Right ventricle myocardium inferior (tissue), 1 donor: ENCODE results near the gene SYTL4. TPM values are rescaled to one million over a fixed set of nuclear protein-coding genes. Genes with fewer than 3 reads are reported as not detected.
A peak's percentile ranks its signal among the peaks of the same experiment; 100 is the strongest.

ENCODE experiments used
- ATAC-seq: fragments of 200-7000 bp; cut with Tn5 transposase; one replicate; pipeline ENCODE4 v1.9.1; 2020; ENCODE audit warnings: mild to moderate bottlenecking, moderate library complexity
- DNase-seq: peaks from one replicate; pipeline ENCODE4 v3.0.0; 2021; ENCODE audit errors: missing footprints
- intact Hi-C: fragments of 100-400 bp; cut with DNase I; formaldehyde crosslinking; loops from one replicate; pipeline ENCODE4 v1.11.0; 2022
- total RNA-seq: library from RNA; stranded (reverse); fragmentation: NEBNext Ultra II Directional; extraction: Animal tissue kit (Norgen Biotek cat#: 25700); gene quantifications from one replicate; pipeline ENCODE4 v1.2.1, GENCODE V29; 2021
- donor health status: DM: no; HTN: yes; CAD: no; lungs with severe emphysema.

SYTL4 gene
- total RNA-seq, 1 donor from 2014 or later = 2.2 TPM

DNA sequence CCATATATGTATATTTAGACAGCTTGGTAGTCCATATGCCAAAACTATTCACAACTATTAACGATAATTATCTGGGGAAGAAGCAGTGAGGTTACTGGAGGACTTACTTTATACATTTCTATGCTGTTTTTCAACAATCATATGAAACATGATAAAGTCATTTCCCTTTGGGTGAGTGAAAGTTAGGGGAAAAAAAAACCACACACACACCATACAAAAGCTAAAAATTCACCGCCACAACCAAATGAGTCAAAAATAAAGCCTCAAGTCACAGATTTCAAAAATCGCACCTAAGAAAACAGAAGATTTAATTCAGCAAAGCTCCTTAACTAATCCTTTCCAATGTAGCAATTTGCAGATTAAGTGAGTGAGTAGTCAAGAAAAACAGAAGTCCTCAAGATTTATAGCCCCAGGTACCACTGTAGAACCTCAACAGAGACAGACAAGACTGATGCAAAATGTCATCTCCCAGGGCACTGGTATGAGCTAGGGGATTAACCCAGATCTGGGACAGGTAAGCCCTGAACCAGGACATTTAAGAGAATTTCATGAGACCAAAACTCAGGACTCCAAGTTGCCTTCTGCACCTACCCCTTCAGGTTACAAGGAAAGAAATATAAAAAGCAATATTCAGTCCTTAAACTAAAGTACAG lies 35.1 kb downstream of the SYTL4 start:
- DNase-seq = no peak
- intact Hi-C loops = no loop called here
- ATAC-seq = no peak

DNA sequence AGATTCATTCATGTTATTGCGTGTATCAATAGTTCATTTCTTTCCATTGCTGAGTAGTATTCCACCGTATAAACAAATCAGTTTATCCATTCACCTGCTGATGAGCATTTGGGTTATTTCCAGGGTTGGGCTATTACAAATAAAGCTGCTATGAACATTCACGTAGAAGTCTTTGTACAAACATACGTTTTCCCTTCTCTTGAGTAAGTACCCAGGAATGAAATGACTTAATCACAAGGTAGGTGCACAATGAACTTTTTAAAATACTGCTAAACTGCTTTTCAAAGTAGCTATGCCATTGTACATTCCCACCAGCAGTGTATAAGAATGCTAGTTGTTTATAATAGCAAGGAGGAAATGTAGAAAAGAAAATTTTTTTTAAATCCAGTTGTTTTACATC lies 35.9 kb downstream of the SYTL4 start:
- ATAC-seq (no peak), DNase-seq (no peak)
- intact Hi-C loops = no loop called here

DNA sequence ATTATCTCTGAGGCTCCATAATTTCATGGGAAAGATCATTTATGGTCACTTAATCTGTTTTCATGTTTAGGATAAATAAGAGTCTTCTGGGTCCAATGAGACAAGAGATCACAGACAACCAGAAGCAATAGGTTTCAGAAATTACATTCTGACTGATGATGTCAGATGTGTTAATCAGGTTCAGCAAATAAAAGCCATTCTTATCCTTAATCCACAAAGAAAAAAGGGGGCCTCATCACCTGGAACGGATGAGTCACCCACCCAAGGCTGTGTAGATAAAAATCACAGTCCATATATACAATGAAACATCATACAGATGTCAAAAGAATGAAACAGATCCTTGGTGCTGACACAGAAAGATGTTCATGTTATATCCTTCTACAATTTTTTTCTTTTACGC lies 36.6 kb downstream of the SYTL4 start:
- intact Hi-C loops = no loop called here
- DNase-seq = no peak
- ATAC-seq = no peak

DNA sequence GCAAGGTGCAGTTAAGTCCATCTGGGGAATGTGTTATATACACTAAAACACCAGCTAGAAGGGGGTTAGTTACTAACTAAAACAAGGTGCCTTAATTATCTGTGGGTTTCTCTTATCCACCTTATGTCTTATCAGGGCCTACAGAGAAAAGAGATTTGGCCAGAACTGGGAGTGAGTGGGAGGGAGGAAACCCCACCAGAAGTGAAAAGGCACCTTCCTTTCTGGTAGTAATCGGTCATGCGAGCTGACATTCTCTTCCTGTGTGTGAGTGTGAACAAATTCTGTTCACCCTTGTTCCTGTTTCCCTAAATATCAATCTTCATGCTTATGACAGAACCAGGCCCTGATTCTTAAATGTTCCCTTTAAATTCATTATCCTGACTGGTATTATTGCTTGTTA lies 44.4 kb downstream of the SYTL4 start:
- intact Hi-C loops = loop anchor here (5.0 kb wide), 1 partner anchor 600 kb away; no protein-coding TSS in a partner anchor
- ATAC-seq (no peak), DNase-seq (no peak)

DNA sequence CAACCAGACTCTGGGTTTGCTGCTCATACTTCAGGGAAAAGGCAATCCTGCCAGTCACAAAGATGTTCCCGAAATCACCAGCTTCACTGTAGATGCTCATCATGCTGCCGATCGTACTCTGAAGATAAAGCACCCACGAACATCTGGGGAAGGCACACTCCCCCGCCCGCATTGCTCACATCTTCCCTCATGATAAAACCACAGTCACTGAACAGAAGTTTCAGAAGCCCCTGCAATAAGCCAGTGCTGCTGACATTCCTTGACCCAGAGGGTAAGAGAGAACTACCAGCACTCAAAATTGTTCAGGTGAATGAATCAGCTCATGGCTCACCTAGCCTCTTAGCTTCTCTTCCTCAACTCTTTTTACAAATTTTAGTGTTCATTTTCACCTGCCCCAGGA lies 44.8 kb downstream of the SYTL4 start:
- ATAC-seq (no peak), DNase-seq (no peak)
- intact Hi-C loops = loop anchor here (5.0 kb wide), 1 partner anchor 600 kb away; no protein-coding TSS in a partner anchor

DNA sequence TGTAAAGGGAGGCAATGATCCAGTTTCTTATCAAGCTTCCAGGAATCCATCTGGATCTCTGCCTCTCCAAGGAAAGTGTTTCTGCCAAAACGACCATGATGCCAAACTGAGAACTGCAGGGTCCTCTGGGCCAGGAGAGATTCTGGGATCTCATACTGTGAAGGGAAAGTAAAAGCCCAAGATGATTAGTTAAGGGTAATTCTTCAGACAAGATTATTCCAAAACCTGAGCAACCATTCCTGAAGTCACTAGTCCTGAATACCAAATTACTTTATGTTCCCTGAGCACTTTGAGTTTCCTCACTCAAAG lies 46.0 kb downstream of the SYTL4 start:
- intact Hi-C loops = loop anchor here (1.0 to 5.0 kb wide), 2 partner anchors 82 to 601 kb away; no protein-coding TSS in a partner anchor
- no peak for ATAC-seq
- DNase-seq = no peak

DNA sequence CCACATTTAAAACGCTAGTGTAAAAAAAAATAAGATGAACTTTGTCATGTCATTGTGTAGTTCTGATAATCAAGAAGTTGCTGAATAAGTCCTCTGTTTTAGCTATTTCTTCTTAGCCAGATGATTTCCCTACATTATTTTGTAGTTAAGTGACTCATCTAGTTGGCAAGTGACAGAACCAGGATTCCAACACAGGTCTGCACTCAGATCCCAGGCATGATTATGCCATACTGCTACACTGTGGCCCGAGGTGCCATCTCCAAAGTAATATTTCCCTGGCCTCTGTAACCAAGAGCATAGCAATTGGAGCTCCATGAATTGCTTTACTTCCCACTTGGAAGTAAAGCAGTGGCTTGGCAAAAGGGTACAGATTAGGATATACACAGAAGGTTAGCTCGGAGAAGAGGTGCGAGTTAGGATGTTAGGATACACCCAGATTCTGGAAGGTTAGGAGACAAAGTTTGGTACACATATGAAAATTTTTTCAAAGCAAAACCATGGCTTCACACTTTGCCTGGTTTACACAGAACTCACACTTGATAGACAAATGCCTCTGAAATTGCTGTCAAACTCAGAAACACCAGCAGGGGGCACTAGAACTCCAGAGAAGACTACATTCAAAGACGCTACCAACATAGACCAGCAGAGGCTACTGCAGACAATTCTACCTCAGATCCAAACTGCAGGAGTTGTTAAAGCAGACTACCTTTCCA lies 46.5 kb downstream of the SYTL4 start:
- intact Hi-C loops = loop anchor here (1.0 to 5.0 kb wide), 2 partner anchors 83 to 602 kb away; no protein-coding TSS in a partner anchor
- ATAC-seq (peak; percentile 64), DNase-seq (no peak)

DNA sequence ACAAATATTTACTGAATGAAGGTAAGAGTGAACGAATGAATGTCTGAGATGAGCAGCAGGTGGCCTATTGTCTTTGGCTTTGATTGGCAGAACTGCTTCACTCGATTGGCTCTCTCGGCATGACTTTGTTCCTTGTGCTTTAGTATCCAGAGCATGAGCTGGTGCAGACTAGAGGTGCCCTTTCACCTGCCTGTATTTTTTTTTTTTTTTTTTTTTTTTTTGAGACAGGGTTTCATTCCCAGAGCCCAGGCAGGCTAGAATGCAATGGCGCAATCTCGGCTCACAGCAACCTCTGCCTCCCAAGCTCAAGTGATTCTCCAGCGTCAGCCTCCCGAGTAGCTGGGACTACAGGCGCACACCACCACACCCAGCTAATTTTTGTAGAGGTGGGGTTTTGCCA lies 49.0 kb downstream of the SYTL4 start:
- no peak for ATAC-seq
- DNase-seq = no peak
- intact Hi-C loops = no loop called here

DNA sequence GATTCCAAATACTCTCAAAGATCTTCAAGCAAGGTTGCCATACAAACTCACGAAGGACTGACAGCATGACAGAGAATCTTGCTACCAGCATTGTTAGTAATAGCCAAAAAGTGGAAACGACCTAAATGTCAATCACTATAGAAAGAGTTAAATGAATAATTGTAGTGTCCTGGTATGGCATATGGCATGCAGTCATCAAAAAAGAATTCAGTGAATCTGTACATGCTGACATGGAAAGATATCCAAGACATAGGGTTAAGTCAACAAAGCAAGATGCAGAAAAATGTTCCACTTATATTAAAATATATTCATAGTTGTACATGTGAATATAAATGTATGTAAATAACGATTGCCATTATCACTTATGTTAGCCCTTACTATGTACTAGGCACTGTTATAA lies 50.3 kb downstream of the SYTL4 start:
- no peak for ATAC-seq
- intact Hi-C loops = no loop called here

DNA sequence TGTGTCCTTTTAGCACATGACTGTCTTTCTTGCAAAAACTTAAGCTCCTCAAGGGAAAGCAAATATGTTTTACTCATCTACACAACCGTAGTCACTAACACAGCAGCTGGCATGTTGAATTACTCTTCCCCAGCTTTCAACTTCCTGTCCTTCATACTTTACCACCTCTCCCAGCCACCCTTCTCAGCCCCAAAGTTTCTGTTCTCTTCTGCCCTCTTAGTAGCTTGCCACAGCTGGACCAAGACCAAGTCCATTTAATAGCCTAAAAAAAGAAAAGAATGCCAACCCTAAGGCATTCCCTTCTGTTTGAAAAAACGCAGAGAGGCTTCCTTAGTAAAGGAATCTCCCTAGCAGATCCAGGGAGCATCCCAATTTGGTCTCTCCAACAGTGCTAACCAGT lies 51.2 kb downstream of the SYTL4 start:
- intact Hi-C loops = no loop called here
- no peak for DNase-seq
- ATAC-seq = no peak

More for the DNA sequence above, 50.3 kb downstream of the SYTL4 start:
- no peak for DNase-seq

DNA sequence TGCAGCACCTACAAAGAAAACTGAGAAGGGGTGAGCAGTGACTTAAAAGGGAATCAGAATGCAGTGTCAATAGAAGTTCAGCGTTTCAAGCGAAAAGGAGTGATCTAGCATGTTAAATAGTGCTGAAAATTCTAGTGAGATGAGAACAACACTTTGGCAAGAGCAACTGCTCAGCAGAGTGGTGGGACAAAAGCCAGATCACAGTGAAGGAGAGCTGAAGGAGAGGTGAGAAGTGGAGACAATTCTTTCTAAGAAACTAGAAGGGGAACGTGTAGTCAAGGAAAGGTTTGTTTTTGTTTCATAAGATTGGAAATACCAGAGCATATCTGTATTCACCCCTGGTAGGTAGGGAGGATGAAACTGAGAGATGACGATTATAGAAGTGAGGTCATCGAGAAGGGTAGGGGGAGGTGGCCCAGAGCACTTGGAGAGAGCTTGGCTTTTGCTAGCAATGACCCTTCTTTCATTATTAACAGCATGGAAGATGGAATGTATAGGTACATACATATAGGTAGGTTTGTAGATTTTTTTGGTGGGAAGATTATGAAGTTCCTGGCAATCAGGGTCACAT lies 54.2 kb downstream of the SYTL4 start:
- DNase-seq (no peak), ATAC-seq (no peak)
- intact Hi-C loops = no loop called here

DNA sequence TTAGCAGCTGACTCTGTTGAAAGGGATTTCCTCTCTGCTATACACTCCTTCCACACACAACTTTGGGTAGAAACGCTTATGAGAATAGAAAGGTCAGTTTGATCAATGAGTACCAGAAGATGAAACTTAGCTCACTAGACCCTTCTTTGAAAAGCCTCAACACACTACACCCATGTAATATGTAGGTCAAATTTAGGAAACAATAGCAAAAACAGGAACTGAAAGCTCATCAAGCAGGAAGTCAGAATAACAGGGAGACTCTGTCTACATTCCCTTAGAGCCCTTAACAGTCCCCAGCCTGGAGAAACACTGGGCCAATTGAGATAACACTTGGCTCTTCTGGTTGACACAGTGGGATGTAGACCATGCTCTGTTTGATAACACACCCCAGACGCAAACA lies 57.2 kb downstream of the SYTL4 start:
- DNase-seq = no peak
- intact Hi-C loops = no loop called here
- ATAC-seq = peak; percentile 44

DNA sequence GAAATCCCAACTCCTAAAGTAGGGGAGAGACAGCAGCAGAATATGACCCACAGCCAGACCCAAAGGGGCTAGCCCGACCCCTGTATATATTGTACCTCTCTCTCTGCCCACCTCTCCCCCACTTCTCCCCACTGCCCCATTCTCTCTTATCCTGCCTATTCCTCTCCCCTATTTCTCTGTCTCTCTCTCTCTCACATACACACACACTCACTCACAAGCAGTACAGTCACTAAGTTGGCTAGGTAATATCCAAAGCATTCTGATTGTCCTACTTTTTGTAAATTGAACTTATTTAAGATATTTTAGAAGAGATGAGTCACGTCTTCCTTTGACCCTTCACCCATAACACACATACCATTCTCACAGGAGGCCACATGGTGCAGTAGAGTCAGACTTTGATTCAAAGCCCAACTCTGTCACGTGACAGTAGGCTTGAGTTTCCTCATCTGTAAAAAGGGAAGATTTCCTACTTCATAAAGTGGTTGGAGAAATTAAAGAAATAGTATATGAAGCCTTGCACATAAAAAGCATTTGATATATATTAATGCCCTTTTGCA lies 58.4 kb downstream of the SYTL4 start:
- ATAC-seq (no peak), DNase-seq (no peak)
- intact Hi-C loops = no loop called here

DNA sequence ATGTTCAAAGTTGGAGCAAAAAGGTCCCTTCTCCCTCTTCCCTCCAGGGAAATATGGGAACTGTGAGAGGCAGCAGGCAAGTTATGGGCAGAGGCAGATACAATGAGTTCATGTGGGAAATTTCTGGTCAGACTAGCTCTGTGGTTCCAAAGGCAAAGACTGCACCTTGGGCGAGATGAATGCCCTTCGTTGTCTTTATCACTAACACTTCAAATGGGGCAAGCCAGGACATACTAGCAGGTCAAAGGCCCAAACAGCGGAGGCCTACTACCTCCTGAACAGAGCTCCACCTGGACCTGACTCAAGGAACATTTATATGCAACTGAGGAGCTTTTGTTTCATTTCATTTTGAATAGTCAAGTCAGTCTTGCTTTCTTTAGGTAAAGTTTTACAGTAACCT lies 59.0 kb downstream of the SYTL4 start:
- intact Hi-C loops = no loop called here
- DNase-seq (no peak), ATAC-seq (no peak)

DNA sequence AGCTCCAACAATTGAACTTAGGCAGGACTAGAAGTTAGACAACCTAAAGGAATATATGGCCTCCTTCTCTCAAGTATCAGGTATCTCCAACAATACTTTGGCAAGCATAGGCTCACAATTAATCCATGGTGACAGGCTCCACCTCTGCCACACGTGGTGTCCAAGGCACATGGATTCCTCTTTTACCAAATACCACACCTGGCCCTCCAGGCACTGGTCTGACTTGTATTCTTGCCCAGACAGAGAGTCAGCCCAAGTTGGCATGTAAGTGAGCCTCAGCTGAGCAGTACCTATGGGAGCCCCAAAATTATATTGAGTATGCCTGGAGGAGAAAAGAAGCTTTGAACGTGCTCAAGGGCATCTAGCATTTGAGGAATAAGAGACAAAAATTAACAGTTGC lies 68.3 kb downstream of the SYTL4 start:
- intact Hi-C loops = no loop called here
- DNase-seq (no peak), ATAC-seq (no peak)

DNA sequence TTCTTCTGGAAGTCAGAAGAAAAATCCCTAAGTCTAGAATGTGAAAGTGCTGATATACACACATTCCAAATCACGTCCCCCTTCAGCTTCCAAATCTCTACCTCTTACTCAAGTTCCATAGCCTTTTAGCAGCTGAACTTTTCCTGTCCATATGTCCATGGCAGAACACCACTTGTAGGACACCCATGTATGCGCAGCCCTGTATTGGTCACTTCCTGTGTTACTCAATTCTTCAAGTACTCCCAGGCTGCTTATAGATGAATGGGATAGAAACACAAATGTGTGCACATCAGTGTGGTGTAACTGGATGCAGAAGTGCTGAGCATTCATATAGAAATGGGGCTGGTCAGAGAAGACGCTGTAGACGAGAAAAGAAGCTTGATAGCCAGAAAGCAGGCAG lies 69.1 kb downstream of the SYTL4 start:
- intact Hi-C loops = no loop called here
- ATAC-seq = no peak
- DNase-seq = no peak

DNA sequence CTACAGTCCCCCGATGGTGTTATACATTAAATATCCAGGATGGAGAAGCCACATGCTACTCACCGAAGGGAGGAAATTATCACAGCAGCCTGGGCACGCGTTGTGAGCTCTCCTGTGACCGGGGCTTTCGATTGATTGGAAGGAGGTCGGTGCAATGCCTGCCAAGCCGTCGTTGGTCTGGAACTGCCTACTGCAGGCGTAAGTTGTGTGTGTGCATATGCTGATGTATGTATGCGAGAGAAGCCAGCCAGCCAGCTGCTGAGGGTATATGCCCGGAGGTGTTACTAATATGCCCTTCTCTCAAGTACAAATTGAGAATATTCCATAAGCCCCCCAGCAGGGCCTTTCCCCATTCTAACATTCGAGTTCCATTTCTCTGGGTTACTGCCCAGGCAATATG lies 69.8 kb downstream of the SYTL4 start:
- ATAC-seq = no peak
- intact Hi-C loops = no loop called here
- no peak for DNase-seq

DNA sequence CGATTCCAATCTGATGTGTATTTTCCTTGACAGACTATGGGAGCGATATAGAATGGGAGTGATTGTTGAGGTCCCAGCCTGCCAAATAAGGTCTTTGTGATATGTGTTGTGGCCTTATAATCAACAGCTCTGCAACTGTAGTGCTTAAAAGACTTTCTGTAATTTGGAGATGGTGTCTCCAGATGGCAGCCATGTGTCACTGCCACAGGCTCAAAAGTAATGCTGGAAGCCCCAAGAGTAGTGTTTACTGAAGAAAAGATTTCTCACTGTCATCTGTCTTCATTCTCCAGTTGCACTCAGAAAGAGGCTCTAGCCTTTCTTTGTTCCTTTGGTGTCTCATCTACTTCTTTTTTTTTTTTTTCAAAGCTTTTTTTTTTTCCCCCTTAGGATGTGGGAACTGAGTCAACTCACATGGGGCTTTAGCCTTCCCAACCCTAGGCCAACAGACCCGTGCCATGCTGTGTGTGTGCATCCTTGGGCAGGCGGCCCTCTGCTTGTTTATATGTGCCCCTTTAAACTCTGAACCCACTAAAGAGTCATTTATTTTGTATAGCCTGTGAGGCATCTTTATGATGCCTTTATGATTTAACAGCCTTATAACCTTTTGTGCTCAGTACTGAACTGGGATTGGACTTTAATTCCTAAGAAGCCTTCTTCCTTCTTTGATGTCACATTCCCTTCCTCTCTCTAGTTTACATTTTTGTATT lies 72.3 kb downstream of the SYTL4 start:
- no peak for DNase-seq
- intact Hi-C loops = no loop called here
- ATAC-seq = no peak

DNA sequence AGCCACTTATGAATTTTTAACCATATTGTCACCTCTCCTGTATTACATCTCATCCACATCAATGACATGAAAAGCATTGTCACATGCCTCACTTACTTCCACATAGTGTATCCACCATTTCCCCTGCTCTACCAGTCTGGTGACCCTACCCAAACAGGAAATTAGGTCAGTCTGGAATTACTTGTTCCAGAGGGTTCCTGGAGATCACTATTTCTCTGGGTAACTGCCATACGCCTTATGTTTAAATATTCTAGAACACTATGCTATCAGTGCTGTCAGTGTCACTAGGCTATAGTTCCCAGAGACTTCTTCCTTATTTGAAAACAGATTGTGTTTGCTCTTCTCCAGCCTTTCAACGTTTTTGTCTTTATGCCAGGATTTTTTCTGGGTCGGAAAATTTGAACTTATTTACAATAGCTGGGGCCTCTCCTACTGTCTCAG lies 73.0 kb downstream of the SYTL4 start:
- intact Hi-C loops = no loop called here
- ATAC-seq = no peak

More for the DNA sequence above, 73.0 kb downstream of the SYTL4 start:
- DNase-seq = no peak
